Osteocyte (in vitro differentiated cells): ENCODE data around the gene GMDS. TPM values are rescaled to one million over a fixed set of nuclear protein-coding genes. Genes with fewer than 3 reads are reported as not detected.
A peak's percentile ranks its signal among the peaks of the same experiment; 100 is the strongest.

Source experiments
- DNase-seq: peaks from one replicate; pipeline ENCODE4 v3.0.0; 2021; ENCODE audit warnings: mixed read lengths; ENCODE audit not compliant: unreplicated experiment; ENCODE audit errors: extremely low spot score
- H3K27ac Mint-ChIP-seq: one replicate; pipeline ENCODE4 v1.8.0; 2021; ENCODE audit warnings: mild to moderate bottlenecking, mixed read lengths; ENCODE audit not compliant: unreplicated experiment
- H3K27me3 Mint-ChIP-seq: one replicate; pipeline ENCODE4 v1.8.0; 2021; ENCODE audit warnings: mixed read lengths; ENCODE audit not compliant: unreplicated experiment
- H3K36me3 Mint-ChIP-seq: one replicate; pipeline ENCODE4 v1.8.0; 2021; ENCODE audit warnings: mixed read lengths; ENCODE audit not compliant: unreplicated experiment
- H3K4me1 Mint-ChIP-seq: one replicate; pipeline ENCODE4 v1.8.0; 2021; ENCODE audit warnings: mixed read lengths; ENCODE audit not compliant: unreplicated experiment
- H3K4me3 Mint-ChIP-seq: one replicate; pipeline ENCODE4 v1.8.0; 2021; ENCODE audit warnings: mild to moderate bottlenecking, moderate library complexity, mixed read lengths; ENCODE audit not compliant: unreplicated experiment
- H3K9me3 Mint-ChIP-seq: one replicate; pipeline ENCODE4 v1.8.0; 2021; ENCODE audit warnings: mixed read lengths; ENCODE audit not compliant: unreplicated experiment
- total RNA-seq: library from RNA; stranded (reverse); gene quantifications from 2 replicates; pipeline ENCODE4 v1.2.1, GENCODE V29; 2021
- TF ChIP-seq, protein P1 (sequence below): fragments of 200-600 bp; sonication (generic); IDR thresholded peaks from 2 replicates; pipeline ENCODE4 v1.5.0; 2021; ENCODE audit warnings: antibody characterized with exemption, mild to moderate bottlenecking, moderate library complexity

Gene GMDS
- total RNA-seq, 1 donor from 2014 or later: 30.7 TPM

DNA sequence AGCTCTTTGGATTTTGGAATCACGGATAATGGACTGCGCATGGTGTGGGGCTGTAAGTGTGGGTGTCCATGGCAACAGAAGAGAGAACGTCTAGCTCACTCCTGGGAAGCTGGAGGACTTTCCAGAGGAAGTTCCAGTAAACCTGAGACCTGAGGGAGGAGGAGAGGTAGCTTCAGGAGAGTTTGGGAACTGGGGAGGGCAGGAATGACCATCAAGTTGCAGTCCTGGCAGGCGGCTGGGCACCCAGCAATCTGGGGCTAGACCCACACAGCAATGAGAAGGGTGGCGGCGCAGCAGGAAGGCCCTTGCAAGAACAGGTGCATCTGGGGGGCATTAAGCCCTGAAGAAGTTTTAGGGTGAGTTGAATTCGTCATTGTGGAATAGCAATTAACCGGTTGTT lies 539.8 kb downstream of the GMDS start:
- Mint-ChIP-seq H3K4me1 (peaks cover 31% of the 10 kb centered on the region), H3K27me3 (no peaks in the 10 kb centered on the region), H3K9me3 (no peaks in the 10 kb centered on the region), H3K4me3 (no peak overlapping the region), H3K36me3 (no peaks in the 10 kb centered on the region), H3K27ac (no peak overlapping the region)
- peak; percentile 60 for DNase-seq
- TF ChIP-seq, protein P1, sequence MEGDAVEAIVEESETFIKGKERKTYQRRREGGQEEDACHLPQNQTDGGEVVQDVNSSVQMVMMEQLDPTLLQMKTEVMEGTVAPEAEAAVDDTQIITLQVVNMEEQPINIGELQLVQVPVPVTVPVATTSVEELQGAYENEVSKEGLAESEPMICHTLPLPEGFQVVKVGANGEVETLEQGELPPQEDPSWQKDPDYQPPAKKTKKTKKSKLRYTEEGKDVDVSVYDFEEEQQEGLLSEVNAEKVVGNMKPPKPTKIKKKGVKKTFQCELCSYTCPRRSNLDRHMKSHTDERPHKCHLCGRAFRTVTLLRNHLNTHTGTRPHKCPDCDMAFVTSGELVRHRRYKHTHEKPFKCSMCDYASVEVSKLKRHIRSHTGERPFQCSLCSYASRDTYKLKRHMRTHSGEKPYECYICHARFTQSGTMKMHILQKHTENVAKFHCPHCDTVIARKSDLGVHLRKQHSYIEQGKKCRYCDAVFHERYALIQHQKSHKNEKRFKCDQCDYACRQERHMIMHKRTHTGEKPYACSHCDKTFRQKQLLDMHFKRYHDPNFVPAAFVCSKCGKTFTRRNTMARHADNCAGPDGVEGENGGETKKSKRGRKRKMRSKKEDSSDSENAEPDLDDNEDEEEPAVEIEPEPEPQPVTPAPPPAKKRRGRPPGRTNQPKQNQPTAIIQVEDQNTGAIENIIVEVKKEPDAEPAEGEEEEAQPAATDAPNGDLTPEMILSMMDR: no peak

DNA sequence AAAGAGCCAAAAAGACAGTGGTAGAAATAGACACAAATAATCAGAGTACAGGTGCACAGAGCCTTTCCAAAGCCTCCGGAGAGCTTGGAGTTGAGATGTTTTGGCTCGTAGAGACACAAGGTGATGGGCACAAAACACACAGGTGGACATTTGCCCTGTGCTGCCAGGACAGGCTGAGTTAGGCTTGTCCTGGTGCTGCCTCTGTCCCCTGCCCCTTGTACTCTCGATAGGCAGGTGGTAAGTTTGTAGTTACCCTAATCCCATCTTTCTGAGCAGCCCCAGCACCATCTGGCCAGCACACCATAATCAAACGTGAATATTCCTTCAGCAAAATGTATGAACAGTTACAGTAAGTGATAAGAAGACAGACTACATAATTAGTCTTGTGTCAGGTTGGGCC lies 540.2 kb downstream of the GMDS start:
- Mint-ChIP-seq H3K27me3 (no peaks in the 10 kb centered on the region), H3K4me1 (peaks cover 36% of the 10 kb centered on the region), H3K9me3 (no peaks in the 10 kb centered on the region), H3K4me3 (no peak overlapping the region), H3K36me3 (no peaks in the 10 kb centered on the region), H3K27ac (no peak overlapping the region)
- TF ChIP-seq, protein P1: no peak
- no peak for DNase-seq

DNA sequence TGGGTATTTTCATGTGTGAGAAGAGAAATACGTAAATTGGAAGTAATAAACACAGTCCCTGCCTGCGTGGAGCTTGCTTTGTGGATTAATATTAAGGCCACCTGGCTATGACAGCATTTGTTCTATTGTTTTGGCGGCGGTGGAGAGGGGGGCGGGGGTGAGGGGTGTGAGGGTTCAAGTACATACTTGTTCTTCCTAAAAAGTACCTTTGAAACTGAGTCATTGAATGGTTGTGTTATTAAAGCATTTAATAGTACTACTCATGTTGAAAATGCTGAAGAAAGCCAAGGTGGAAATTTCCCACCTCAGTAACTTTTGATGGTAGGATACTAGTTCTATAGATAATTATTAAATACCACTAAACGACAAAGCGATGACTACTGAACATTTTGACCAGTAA lies 540.7 kb downstream of the GMDS start:
- H3K27ac Mint-ChIP-seq: no peak overlapping the region
- no peak overlapping the region for H3K4me3 Mint-ChIP-seq
- H3K4me1 Mint-ChIP-seq: peaks cover 40% of the 10 kb centered on the region
- H3K36me3 Mint-ChIP-seq: no peaks in the 10 kb centered on the region
- TF ChIP-seq, protein P1: no peak
- no peak for DNase-seq
- no peaks in the 10 kb centered on the region for H3K27me3 Mint-ChIP-seq
- no peaks in the 10 kb centered on the region for H3K9me3 Mint-ChIP-seq

DNA sequence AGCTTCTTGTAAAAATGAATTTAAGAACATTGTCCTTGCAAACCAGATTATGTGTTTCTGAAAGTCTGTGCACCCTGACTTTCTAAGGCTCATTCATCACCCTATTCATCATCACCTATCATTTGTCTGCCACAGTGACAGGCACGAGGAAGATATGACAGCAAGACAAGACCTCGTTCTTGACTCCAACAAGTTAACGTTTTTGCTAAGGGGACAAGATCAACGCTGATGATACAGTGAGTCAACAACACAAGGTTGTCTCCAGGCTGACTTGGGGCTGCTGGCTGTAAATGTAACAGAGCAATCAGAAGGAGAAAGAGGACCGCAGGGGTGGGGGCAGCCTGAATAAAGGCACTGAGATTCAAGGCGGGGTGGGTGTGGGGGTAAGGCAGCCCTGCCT lies 541.5 kb downstream of the GMDS start:
- Mint-ChIP-seq H3K27me3 (no peaks in the 10 kb centered on the region), H3K27ac (no peak overlapping the region), H3K9me3 (no peaks in the 10 kb centered on the region), H3K4me1 (peaks cover 47% of the 10 kb centered on the region), H3K36me3 (no peaks in the 10 kb centered on the region), H3K4me3 (no peak overlapping the region)
- TF ChIP-seq, protein P1: no peak
- no peak for DNase-seq

DNA sequence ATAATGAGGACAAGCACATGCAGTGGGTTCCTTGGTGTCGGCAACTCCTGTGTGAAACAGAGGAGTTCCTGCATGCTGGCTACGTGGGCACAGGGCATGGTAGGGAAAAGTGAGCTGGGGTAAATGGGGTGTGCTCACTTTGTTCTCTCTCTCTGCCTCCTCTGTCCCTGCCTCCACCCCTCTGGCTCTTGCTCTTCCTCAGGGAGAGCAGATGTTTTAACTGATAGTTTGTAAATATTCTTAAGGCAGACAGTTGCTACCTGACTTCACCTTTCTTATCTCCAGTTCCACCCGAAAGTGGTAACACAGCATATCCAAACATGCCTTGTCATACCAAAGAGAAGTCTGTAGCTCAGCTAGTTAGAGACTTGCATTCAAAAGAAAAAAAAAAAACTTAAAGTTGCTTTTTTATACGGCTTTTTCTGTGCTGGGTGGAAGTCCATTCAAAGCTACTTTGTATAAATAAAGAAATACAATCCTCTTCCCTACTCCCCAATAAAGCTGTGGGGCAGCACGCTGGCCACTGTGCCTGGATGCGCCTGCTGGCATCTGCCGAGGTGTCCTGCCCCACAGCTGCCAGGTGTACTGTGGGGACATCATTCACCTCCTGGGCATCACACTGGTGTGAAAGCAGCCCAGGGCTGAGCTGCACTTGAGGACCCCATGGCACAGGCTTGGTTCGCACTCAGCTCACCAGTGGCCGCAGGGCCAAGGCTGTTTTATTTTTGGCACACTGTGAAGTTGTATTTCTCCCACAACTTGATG lies 542.1 kb downstream of the GMDS start:
- Mint-ChIP-seq H3K36me3 (no peaks in the 10 kb centered on the region), H3K4me1 (peaks cover 53% of the 10 kb centered on the region), H3K4me3 (no peak overlapping the region), H3K27me3 (no peaks in the 10 kb centered on the region), H3K9me3 (no peaks in the 10 kb centered on the region), H3K27ac (peak overlapping the region; percentile 92)
- peak; percentile 74 for DNase-seq
- TF ChIP-seq, protein P1: no peak
